DMS 273 treated with DMSO at 0.1 percent for 48 hours (cell line): ENCODE results near the gene SYNE2.

Experiments
- DNase-seq: peaks from one replicate; lab custom pipeline; 2025; lab: John Stamatoyannopoulos, UW

SYNE2 gene

GRCh38 chr14:63875311-63875710, 22.5 kb downstream of the SYNE2 start:
- DNase-seq: no peak

DNA sequence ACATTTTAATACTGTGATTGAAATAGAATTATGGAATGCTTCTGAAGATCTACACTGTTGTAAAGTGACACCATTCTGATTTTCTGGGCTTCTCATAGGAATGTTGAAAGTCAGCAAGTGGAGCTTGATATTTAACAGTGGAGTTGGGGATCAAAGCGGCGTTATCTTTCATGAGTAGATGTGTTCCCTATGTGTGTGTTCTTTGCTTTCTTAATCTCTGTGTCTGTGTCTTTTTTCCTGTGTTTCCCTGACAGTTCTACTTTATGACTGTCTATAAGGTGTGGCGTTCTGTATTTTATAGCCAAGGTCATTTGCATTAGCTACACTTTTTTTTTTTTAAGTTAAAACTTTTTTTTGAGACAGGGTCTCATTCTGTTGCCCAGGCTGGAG, 24.7 kb downstream of the SYNE2 start:
- DNase-seq: no peak

GRCh38 chr14:63878052-63878451, 25.2 kb downstream of the SYNE2 start:
- DNase-seq: no peak

DNA sequence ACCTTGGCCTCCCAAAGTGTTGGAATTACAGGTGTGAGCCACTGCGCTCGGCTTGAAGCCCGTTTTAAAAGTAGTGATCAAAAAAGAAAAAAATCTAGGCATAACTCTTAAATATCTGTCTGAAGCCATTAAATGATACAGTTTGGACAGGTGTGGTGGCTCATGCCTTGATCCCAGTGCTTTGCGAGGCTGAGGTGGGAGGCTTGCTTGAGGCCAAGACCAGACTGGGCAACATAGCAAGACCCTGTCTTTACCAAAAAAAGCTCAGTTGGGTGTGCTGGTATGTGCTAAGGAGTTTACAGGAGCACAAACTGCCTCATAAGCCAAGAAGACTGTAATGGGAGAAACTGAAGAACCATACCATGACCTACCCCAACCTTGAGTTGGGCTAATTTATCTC, 26.0 kb downstream of the SYNE2 start:
- no peak for DNase-seq

GRCh38 chr14:63881926-63882325, 29.1 kb downstream of the SYNE2 start:
- no peak for DNase-seq

DNA sequence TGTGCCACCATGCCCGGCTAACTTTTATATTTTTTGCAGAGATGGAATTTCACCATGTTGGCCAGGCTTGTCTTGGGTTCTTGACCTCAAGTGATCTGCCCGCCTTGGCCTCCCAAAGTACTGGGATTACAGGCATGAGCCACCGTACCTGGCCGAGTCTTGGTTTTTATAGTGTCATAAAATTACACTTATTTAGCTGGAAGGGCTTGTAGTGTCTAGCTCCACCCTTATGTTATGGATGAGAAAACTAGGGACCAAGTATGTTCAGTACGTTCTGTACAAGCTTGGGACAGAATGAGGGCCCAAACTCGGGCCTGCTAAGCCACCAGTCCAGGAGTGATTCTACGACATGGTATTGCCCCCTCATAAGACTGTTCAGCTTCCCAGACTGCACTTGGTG, 35.1 kb downstream of the SYNE2 start:
- no peak for DNase-seq

- DNase-seq: no peak
Observed at GRCh38 chr14:63890553-63890952, 37.7 kb downstream of the SYNE2 start.

DNA sequence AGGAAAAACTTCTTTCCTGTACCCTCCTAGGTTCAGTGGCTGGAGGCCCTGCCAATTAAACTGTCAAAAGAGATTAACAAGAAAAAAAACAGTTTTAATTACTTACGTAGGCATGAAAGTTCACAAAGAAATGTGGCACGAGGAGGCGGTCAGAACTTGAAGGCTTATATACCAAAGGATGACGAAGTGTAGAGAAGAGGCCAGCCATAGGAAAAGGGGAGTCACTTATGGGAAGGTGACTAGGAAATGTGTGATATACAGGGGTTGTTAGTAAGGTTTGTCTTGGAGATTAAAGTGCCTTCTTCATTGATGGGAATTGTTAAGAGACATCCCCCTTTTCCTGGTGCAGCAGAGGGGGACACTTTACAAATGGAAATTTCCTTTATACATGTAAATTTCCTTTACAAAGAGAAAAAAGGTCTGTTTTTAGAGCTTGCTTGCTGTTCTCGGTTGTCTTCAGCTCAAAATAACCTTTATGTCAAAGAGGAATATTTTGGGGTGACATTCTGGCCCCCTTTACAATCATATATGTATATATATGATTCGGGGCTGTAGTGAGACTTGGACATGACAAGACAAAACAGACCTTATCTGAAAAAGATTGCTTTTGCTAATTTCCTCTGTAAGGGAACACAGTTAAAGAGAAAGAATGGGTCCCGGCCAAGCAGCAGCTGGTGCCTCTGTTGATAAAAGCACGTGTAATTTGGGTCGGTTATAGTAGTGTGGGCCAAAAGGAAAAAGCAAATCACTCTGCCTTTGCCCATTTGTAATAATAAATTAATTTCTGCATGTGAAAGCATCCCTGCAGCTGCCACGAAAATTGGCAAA, 38.6 kb downstream of the SYNE2 start:
- DNase-seq: peak; percentile 50

DNA sequence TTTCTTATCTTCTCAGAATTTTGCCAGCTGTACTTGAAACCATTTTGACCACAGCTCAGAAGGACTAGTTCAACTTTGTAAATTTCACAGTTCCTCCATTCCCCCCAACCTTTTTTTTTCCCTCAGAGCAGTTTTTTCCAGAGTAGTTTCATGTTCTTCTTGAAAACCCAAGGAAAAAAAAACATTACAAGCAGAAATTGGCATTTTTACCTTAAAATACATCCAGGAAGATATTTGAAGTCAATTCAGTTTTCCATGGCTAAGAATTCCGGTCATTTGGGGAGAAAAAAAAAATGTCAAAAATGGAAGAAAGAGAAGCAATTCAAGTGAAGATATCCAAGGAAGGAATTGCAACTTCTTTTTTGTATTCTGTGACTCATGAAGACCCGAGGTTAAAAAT, 39.5 kb downstream of the SYNE2 start:
- DNase-seq: no peak

- no peak for DNase-seq
Observed at GRCh38 chr14:63893701-63894458, 41.1 kb downstream of the SYNE2 start.

GRCh38 chr14:63895510-63895909, 42.7 kb downstream of the SYNE2 start:
- no peak for DNase-seq

DNA sequence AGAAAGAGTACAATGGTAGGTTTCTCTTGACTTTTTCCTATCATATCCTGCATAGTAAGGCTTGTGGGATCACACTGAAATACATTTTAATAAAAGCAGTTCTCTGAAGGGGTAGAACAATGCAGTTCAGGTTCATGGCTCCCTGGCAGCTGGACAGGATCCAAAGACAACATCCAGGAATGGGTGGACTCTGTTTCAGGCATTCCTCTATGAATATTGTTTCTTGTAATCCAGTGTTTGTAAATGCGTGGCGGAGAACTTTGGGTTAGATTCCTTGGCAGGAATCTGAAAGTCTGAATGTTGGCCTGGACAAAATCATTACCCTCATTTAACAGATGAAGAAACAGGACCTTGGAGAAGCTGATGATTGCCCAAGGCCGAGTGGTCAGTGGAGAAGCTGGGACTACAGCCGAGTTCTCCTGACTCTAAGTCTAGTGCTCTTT, 43.5 kb downstream of the SYNE2 start:
- DNase-seq: no peak

DNA sequence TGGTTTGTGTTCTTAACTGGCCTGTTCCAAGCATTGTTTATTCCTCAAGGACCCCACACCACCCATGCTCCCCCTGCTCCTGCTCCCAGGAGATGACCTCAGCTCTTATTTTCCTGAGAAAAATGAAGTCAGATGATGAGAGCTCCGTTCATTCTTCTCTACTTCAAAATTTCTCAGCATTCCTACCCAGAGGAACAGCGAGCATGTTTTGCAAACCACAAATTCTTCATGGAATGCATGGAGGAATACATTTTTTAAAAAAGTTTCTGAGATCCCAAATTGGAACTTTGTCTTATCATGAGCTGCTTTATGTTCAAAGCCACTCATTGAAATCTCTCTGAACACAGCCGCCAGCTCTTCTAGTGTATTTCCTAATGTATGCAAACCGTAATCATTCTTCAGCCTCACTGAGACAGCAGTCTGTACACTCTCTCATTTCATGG, 44.9 kb downstream of the SYNE2 start:
- DNase-seq: no peak

- no peak for DNase-seq
Observed at GRCh38 chr14:63899953-63900352, 47.1 kb downstream of the SYNE2 start.

DNA sequence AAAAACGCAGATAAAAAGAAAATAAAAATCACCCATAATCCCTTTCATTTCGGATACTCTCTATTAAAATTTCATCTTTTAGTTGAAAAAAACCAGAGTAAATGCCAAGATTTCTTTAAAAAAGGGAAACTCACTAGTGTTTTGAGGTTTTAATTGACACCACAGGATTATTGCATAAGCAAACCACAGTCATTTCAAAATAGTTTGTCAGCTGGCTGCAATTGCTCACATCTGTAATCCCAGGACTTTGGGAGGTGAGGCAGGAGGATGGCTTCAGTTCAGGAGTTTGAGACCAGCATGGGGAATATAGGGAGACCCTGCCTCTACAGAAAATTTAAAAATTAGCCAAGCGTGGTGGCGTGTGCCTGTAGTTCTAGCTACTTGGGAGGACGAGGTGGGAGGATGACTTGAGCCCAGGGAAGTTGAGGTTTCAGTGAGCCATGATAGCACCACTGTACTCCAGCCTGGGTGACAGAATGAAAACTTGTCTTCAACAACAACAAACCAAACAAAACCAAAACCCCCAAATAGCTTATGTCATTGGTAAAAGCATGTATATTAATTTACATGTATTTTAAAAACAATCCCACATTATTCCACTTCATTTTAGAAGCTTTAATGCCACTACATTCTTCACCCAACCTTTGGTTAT, 48.8 kb downstream of the SYNE2 start:
- no peak for DNase-seq

- no peak for DNase-seq
Observed at GRCh38 chr14:63902375-63902976, 49.7 kb downstream of the SYNE2 start.

GRCh38 chr14:63904724-63905123, 51.9 kb downstream of the SYNE2 start:
- no peak for DNase-seq

DNA sequence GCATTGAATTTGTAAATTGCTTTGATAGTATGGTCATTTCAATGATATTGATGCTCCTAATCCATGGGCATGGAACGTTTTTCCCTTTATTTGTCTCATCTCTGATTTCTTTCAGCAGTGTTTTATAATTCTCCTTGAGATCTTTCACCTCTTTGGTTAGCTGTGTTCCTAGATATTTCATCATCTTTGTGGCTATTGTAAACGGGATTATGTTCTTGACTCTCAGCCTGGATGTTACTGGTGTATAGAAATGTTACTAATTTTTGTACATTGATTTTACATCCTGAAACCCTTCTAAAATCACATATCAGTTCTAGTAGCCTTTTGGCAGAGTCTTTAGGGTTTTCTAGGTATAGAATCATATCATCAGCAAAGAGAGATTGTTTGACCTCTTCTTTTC, 52.6 kb downstream of the SYNE2 start:
- no peak for DNase-seq

DNA sequence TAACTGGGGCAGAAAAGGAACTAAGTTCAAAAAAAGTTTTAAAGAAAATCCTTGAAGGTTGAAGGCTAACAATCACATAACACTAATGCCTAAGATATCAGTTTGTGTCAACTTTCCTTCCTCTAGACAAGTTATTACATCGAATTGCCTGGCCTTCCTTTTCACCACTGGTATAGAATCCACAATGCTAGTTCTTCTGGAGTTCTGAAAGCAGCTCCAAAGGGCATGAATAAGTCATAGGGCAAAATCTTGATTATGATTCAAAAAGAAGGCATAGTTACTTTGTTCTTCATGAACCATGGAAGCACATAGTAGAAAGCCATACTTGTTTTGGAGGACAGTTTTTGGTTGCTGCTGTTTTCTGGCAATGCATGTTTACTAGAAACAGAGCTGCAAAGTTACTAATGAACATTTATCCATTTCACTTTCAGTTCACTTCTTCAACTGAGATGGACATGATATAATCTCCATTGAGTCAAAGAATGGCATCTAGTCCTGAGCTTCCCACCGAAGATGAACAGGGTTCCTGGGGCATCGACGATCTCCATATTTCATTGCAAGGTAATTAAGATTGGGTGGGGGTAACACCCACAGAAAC, 56.0 kb downstream of the SYNE2 start:
- DNase-seq: no peak

- no peak for DNase-seq
Observed at GRCh38 chr14:63909984-63910383, 57.2 kb downstream of the SYNE2 start.

DNA sequence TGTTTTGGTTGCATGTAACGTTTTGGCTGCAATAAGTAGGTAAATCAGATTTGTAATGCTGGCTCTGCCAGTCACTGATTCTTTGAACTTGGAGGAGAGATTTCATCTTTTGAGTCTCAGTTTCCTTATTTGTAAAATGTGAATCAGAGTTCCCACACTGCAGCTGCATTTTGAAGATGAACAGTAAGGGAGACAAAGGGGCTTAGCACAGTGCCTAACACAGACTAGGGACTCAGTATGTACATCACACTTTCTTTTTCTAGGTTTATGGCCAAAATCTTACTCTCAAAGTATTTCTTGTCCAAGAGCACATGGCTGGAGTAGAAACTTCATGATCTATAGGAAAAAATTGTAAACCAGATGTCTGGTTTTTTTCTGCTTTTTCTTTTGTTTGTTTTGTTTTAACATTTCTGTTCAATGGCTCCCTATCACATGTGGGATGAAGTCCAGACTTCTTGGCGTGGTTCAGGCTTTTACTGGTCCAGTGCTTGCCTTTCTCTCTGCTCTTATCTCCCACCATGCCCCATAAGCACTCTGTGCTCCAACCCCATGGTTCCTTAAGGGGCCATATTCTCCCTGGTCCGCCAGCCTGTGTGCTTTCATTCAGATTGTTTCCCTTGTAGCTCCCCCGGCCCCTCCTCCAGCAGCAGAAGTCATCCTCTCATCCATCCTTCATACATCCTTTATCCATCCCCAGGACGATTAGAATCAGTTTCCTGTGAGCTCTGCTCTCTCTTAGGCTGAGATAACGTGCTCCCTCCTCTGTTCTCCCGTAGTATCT, 58.0 kb downstream of the SYNE2 start:
- no peak for DNase-seq
